ENCODE measurements around the gene LIG1.
A peak's percentile ranks its signal among the peaks of the same experiment; 100 is the strongest.
"Not testable (repeated sequence)": the region's sequence is repeated elsewhere in the genome, so short reads cannot be mapped to it uniquely, and the experiment has no call there.

The LIG1 gene

DNA sequence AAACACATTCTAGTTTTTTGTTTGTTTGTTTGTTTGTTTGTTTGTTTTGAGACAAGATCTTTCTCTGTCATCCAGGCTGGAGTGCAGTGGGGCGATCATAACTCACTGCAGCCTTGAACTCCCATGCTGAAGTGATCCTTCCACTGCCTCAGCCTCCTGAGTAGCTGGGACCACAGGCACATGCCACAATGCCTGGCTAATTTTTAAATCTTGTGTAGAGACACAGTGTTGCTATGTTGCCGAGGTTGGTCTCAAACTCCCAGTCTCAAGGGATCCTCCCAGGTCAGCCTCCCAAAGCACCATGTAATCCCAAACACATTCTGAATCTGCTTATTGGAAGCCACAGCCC is 75.3 kb downstream of the LIG1 start:
- DNase-seq (ENCODE audit: low spot score): no peak
- TF ChIP-seq, protein P1, sequence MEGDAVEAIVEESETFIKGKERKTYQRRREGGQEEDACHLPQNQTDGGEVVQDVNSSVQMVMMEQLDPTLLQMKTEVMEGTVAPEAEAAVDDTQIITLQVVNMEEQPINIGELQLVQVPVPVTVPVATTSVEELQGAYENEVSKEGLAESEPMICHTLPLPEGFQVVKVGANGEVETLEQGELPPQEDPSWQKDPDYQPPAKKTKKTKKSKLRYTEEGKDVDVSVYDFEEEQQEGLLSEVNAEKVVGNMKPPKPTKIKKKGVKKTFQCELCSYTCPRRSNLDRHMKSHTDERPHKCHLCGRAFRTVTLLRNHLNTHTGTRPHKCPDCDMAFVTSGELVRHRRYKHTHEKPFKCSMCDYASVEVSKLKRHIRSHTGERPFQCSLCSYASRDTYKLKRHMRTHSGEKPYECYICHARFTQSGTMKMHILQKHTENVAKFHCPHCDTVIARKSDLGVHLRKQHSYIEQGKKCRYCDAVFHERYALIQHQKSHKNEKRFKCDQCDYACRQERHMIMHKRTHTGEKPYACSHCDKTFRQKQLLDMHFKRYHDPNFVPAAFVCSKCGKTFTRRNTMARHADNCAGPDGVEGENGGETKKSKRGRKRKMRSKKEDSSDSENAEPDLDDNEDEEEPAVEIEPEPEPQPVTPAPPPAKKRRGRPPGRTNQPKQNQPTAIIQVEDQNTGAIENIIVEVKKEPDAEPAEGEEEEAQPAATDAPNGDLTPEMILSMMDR (conservative IDR thresholded peaks at IDR 0.05; ENCODE audit: low read depth): no peak
- ChIA-PET POLR2A (ENCODE audit: low non-redundant PET) (no interaction called here), CTCF (no interaction called here)
- H3K27ac ChIP-seq: no peak overlapping the region

DNA sequence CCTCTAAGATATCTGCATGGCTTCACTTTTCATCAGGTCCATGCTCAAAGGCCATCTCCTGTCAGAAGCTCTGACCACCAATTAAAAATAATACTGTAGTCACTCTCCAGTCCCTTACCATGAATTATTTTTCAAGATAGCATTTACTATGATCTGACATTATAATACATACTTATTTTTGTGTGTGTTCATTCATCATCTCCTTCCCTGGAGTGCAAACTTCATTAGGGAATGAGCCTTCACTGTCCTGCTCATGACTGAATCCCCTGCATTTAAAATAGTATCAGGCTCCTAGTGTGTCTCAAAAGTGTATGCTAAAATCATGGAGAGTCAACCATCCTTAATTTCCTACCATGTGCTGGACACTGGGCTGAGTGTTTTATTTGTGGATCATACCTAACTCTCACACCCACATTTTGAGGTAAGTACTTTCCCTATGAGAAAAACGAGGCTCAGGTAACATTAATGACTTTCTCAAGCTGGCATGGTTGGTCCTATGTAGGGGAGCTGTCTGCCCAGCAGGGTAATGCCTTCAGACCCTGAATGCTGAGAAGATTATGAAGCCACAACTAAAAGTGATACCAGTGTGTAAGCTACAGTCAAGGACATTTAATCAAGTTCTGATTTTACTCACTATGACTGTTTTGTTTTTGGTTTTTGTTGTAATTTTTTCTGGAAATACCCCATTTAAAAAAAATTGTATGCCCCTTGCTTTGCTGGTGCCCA is 75.9 kb downstream of the LIG1 start:
- ChIA-PET POLR2A (ENCODE audit: low non-redundant PET) (no interaction called here), CTCF (no interaction called here)
- TF ChIP-seq, protein P1 (conservative IDR thresholded peaks at IDR 0.05; ENCODE audit: low read depth): no peak
- no peak overlapping the region for H3K27ac ChIP-seq
- DNase-seq (ENCODE audit: low spot score): no peak

DNA sequence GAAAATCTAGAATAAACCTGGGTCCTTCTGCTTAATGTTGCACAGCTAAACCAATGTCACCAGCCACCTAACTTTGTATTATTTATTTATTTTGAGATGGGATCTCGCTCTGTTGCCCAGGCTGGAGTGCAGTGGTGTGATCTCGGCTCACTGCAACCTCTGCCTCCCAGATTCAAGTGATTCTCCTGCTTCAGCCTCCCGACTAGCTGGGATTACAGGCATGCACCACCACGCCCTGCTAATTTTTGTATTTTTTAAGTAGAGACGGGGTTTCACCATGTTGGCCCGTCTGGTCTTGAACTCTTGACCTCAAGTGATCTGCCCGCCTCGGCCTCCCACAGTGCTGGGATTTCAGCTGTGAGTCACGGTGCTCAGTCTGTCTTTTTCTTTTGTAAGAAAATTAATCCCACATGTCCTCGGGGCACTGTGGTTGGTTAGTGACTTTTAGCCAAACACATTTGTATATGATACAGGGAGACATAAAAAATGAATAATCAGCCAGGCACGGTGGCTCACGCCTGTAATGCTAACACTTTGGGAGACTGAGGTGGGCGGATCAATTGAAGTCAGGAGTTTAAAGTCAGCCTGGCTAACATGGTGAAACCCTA is 78.9 kb downstream of the LIG1 start:
- DNase-seq (ENCODE audit: low spot score): peak; percentile 61
- H3K27ac ChIP-seq; POLR2A ChIA-PET (ENCODE audit: low non-redundant PET): not testable (repeated sequence)
- CTCF ChIA-PET: interaction anchor here (0.6 kb wide), 1 partner anchor 17 kb away, joined by 4 read pairs; no protein-coding TSS in a partner anchor

DNA sequence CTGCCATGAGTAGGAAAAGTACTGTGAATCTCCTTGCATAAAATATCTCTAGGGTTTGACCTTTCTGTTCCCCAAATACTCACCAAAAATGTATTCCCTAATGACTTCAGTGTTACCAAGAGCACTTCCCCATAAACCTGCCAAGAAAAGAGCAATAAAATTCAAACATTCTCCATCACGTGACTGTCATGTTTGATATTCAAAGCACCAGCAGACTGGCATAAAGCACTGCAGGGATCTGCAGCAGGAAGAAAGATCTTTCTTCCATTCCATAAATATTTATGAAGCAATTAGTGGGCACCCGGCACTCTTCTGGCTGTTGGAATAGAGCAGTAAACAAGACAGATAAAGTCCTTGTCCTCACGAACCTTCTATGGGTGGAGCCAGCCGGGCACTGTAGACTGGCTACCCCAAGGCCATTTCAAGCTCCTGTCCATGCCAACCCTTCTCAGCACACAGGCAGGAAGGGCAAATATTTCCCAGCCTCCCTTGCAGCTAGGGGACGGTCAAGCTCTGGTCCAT is 79.8 kb downstream of the LIG1 start:
- POLR2A ChIA-PET (ENCODE audit: low non-redundant PET): no interaction called here
- CTCF ChIA-PET: no interaction called here
- TF ChIP-seq, protein P1 (conservative IDR thresholded peaks at IDR 0.05; ENCODE audit: low read depth): no peak
- H3K27ac ChIP-seq: no peak overlapping the region
- DNase-seq (ENCODE audit: low spot score): no peak

DNA sequence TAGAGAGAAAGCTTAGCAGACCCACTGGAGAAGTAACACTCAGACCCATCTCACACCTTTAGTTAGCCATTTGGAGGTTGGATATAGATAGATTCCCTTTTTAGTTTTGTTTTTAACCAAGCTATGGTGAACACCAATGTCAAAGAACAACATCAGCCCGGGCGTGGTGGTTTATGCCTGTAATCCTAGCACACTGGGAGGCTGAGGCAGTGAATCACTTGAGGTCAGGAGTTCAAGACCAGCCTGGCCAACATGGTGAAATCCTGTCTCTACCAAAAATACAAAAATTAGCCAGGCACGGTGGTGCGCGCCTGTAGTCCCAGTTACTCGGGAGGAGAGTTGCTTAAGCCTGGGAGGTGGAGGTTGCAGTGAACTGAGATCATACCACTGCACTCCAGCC is 81.2 kb downstream of the LIG1 start:
- CTCF ChIA-PET: interaction anchor here (0.9 kb wide), 1 partner anchor 15 kb away, joined by 3 read pairs; no protein-coding TSS in a partner anchor
- DNase-seq (ENCODE audit: low spot score); POLR2A ChIA-PET (ENCODE audit: low non-redundant PET); H3K27ac ChIP-seq: not testable (repeated sequence)

DNA sequence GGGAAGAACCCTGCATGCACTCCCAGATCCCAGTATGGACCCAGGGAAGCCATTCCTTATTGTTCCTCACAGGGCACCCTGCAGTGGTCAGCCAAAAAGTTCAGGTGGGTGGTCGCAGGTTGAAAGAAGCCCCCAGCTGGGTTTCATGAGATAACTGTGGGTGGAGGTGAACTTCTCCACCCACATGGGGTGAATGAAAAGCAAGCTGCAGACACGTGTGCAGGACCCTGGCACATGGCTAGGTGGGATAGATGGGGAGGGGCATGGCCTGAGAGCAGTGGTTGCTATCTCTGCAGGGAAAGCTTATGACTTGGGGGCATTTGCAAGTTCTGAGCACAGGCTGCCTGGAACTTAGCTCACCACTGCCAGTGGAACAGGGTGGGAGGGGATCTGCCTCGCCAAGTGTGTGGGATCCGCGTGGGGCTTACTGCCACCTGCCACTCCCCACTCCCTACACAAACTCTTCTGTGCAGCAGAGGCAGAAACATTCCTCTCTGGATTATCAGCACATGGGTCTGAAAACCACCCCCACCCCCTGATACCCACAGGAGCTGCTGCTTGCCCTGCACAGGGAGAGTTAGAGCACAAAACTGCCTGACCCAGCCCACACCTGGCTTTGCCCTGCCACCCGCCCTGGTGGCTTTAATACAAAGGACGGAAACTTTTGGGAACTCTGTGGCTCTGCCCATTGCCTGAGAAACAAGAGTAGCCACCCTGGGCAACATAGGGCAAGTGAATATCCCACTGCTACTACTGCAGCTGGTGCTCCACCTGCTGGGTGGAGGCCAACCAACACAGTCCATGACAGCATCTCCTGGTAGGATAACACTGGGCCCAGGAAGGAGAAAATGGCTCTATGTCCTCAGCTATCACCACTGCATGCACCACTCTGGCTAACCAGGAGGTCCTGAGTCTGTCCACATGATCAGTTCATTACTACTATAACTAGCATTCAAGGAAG is 84.0 kb downstream of the LIG1 start:
- POLR2A ChIA-PET (ENCODE audit: low non-redundant PET): no interaction called here
- H3K27ac ChIP-seq: no peak overlapping the region
- DNase-seq (ENCODE audit: low spot score): no peak
- TF ChIP-seq, protein P1 (conservative IDR thresholded peaks at IDR 0.05; ENCODE audit: low read depth): no peak
- CTCF ChIA-PET: interaction anchor here (0.7 kb wide), 1 partner anchor 153 kb away, joined by 3 read pairs; no protein-coding TSS in a partner anchor

DNA sequence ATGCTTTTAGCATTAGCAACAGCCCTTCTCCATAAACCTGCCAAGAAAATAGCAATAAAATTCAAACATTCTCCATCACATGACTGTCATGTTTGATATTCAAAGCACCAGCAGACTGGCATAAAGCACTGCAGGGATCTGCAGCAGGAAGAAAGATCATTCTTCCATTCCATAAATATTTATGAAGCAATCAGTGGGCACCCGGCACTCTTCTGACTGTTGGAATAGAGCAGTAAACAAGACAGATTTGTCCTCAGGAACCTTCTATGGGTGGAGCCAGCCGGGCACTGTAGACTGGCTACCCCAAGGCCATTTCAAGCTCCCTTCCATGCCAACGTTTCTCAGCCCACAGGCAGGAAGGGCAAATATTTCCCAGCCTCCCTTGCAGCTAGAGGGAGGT is 85.1 kb downstream of the LIG1 start:
- H3K27ac ChIP-seq: no peak overlapping the region
- DNase-seq (ENCODE audit: low spot score): no peak
- TF ChIP-seq, protein P1 (conservative IDR thresholded peaks at IDR 0.05; ENCODE audit: low read depth): no peak
- ChIA-PET POLR2A (ENCODE audit: low non-redundant PET) (no interaction called here), CTCF (interaction anchor here (0.7 kb wide), 1 partner anchor 97 kb away, joined by 4 read pairs; no protein-coding TSS in a partner anchor)
